ENCODE measurements around the gene CADPS2.

DNA sequence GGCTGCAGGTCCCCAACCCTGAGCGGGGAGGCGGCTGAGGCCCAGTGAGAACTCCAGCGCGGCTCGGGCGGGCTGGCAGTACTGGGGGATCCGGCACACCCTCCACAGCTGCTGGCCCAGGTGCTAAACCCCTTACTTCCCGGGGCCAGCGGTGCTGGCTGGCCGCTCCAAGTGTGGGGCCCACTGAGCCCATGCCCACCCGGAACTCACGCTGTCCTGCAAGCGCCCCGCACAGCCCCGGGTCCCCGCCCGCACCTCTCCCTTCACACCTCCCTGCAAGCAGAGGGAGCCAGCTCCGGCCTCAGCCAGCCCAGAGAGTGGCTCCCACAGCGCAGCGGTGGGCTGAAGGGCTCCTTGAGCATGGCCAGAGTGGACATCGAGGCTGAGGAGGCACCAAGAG lies 212.3 kb downstream of the CADPS2 start:
- TF ChIP-seq, protein P1, sequence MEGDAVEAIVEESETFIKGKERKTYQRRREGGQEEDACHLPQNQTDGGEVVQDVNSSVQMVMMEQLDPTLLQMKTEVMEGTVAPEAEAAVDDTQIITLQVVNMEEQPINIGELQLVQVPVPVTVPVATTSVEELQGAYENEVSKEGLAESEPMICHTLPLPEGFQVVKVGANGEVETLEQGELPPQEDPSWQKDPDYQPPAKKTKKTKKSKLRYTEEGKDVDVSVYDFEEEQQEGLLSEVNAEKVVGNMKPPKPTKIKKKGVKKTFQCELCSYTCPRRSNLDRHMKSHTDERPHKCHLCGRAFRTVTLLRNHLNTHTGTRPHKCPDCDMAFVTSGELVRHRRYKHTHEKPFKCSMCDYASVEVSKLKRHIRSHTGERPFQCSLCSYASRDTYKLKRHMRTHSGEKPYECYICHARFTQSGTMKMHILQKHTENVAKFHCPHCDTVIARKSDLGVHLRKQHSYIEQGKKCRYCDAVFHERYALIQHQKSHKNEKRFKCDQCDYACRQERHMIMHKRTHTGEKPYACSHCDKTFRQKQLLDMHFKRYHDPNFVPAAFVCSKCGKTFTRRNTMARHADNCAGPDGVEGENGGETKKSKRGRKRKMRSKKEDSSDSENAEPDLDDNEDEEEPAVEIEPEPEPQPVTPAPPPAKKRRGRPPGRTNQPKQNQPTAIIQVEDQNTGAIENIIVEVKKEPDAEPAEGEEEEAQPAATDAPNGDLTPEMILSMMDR (IDR thresholded peaks at IDR 0.05): no peak
- TF ChIP-seq POLR2A (IDR thresholded peaks at IDR 0.05): no peak
